A673 (cell line): ENCODE measurements around the gene TMEM91.

Source experiments
- EZH2 ChIP-seq: fragments of 200-600 bp; sonication (generic); IDR thresholded peaks from 2 replicates; pipeline ENCODE4 v1.6.1; 2017; ENCODE audit warnings: borderline replicate concordance, low read depth, mild to moderate bottlenecking, mixed read lengths, antibody characterized with exemption, low read length; ENCODE audit not compliant: poor library complexity, severe bottlenecking
- TF ChIP-seq, protein P1 (sequence below): fragments of 300-800, 200-600 bp; sonication (generic); conservative IDR thresholded peaks from 2 replicates; pipeline ENCODE4 v1.5.1; 2017; ENCODE audit warnings: low read depth, mild to moderate bottlenecking, antibody characterized with exemption, low read length, moderate library complexity, mixed read lengths

DNA sequence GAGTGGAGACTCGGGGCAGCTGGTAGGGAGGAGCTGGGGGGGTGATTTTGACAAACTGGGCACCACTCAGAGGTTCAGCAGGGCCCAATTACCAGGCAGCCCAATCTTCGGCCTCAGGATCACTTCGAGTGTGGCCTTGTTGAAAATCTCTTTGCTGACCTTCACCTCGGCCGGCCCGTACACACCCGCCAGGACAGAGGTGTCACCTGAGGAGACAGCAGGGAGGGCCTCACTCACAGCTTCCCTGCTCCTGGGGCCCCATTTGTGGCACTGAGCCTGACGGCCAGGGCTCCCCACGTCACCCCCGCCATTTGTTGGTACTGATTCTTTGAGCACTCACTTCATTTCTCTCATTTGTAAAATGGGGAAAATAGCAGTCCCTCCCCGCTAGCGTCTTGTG, 16.4 kb downstream of the TMEM91 start:
- no peak for TF ChIP-seq EZH2
- TF ChIP-seq, protein P1, sequence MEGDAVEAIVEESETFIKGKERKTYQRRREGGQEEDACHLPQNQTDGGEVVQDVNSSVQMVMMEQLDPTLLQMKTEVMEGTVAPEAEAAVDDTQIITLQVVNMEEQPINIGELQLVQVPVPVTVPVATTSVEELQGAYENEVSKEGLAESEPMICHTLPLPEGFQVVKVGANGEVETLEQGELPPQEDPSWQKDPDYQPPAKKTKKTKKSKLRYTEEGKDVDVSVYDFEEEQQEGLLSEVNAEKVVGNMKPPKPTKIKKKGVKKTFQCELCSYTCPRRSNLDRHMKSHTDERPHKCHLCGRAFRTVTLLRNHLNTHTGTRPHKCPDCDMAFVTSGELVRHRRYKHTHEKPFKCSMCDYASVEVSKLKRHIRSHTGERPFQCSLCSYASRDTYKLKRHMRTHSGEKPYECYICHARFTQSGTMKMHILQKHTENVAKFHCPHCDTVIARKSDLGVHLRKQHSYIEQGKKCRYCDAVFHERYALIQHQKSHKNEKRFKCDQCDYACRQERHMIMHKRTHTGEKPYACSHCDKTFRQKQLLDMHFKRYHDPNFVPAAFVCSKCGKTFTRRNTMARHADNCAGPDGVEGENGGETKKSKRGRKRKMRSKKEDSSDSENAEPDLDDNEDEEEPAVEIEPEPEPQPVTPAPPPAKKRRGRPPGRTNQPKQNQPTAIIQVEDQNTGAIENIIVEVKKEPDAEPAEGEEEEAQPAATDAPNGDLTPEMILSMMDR, result no peak
